ENCODE data around the gene SLC25A12.

Gene SLC25A12

DNA sequence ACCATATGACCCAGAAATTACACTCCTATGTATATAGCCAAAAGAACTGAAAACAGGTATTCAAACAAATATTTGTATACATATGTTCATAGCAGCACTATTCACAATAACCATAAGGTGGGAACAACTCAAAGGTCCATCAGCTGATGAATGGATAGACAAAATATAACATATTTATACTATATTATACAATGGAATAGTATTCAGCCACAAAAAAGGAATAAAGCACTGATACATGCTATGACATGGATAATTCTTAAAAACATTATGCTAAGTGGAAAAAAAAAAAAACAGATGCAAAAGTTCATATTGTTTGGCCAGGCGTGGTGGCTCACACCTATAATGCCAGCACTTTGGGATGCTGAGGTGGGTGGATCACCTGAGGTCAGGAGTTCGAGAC, 52.0 kb downstream of the SLC25A12 start:
- no peak for TF ChIP-seq FOXP2 (optimal IDR thresholded peaks at IDR 0.05; ENCODE audit: borderline replicate concordance, extremely low read depth, extremely low read length, insufficient read depth)
- no peak for TF ChIP-seq POLR2AphosphoS5 (IDR thresholded peaks at IDR 0.05; ENCODE audit: low read depth, low read length)
- TF ChIP-seq SIN3A (IDR thresholded peaks at IDR 0.05; ENCODE audit: borderline replicate concordance, insufficient read depth, low read length): no peak
- TF ChIP-seq TAF1 (IDR thresholded peaks at IDR 0.05; ENCODE audit: borderline replicate concordance, insufficient read depth, low read length): no peak
- TF ChIP-seq, protein P1, sequence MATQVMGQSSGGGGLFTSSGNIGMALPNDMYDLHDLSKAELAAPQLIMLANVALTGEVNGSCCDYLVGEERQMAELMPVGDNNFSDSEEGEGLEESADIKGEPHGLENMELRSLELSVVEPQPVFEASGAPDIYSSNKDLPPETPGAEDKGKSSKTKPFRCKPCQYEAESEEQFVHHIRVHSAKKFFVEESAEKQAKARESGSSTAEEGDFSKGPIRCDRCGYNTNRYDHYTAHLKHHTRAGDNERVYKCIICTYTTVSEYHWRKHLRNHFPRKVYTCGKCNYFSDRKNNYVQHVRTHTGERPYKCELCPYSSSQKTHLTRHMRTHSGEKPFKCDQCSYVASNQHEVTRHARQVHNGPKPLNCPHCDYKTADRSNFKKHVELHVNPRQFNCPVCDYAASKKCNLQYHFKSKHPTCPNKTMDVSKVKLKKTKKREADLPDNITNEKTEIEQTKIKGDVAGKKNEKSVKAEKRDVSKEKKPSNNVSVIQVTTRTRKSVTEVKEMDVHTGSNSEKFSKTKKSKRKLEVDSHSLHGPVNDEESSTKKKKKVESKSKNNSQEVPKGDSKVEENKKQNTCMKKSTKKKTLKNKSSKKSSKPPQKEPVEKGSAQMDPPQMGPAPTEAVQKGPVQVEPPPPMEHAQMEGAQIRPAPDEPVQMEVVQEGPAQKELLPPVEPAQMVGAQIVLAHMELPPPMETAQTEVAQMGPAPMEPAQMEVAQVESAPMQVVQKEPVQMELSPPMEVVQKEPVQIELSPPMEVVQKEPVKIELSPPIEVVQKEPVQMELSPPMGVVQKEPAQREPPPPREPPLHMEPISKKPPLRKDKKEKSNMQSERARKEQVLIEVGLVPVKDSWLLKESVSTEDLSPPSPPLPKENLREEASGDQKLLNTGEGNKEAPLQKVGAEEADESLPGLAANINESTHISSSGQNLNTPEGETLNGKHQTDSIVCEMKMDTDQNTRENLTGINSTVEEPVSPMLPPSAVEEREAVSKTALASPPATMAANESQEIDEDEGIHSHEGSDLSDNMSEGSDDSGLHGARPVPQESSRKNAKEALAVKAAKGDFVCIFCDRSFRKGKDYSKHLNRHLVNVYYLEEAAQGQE (IDR thresholded peaks at IDR 0.05; ENCODE audit: insufficient read depth in 1 of 2, low read depth in 2 of 2, low read length in 2 of 2): no peak

DNA sequence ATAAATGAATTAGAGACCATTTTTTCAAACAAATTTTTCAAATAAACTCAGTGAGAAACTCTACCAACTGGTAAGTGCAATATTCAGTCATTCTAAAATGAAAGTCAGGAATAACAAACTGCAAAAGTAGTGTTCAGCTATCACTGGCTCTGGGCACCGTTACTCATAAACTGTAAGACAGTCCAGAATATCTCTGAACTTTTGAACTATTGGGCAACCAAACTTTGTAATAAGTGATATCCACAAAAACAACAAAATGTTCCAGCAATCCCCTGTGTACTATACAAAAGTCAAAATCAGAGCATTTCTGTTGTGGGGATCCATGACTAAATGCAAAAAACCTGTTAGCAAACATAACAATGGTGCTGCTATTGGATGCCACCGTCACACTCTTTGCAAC, 56.3 kb downstream of the SLC25A12 start:
- no peak for TF ChIP-seq FOXP2 (optimal IDR thresholded peaks at IDR 0.05; ENCODE audit: borderline replicate concordance, extremely low read depth, extremely low read length, insufficient read depth)

DNA sequence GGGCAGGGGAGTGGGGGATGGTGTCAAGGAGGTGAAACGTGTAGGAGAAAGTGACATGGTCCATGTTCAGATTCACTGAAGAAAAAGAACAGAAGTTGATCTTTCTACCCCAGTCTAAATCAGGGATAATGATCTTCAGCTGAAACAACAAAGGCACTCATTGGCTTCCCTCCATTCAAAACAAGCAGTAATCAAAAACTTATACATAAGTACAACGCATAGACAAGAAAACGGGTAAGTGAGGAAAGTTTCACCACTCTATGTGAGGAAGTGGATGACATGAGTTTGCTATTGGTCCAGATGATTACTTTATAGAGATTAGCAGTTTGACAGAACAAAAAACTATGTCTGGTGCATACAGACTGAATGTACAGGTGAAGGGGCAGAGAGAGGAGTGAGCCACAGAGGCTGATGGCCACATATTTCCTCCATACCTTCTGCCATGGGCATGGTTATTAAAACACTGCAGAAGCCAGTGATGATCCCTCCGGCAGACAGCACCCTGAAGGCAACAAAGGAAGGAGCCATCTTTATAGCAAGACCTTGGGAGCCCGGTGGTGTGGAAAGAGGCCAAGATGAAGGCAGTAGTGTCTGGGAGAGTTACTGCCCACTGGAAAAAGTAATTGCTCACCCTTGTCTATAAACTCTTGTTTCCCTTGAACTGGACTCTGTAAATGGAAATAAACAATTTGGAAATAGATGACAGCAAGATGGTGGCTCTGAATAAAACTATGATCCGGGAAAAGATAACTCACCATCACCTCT, 57.7 kb downstream of the SLC25A12 start:
- TF ChIP-seq TAF1 (IDR thresholded peaks at IDR 0.05; ENCODE audit: borderline replicate concordance, insufficient read depth, low read length): no peak
- no peak; the same call in 1 of the 2 replicates for TF ChIP-seq SIN3A (IDR thresholded peaks at IDR 0.05; ENCODE audit: borderline replicate concordance, insufficient read depth, low read length)

DNA sequence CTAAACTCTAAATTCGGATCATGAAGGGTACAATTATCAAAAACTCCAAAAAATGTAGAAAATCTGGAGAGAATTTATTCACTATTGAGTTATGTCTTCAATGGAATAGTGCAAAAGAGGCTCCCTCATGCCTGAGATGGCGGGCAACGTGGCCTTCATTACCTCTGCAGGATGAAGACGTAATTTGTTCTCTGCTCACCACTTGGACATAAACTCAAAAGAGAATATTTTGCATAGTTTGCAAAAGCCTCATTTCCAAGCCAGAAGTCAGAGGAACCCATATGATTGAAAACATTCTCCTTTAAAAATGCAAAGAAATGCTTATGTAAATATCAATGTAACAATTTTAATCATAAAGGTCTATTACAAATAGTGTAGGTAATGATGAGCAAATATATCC, 58.7 kb downstream of the SLC25A12 start:
- TF ChIP-seq SIN3A (IDR thresholded peaks at IDR 0.05; ENCODE audit: borderline replicate concordance, insufficient read depth, low read length) (no peak), POLR2AphosphoS5 (IDR thresholded peaks at IDR 0.05; ENCODE audit: low read depth, low read length) (no peak), TAF1 (IDR thresholded peaks at IDR 0.05; ENCODE audit: borderline replicate concordance, insufficient read depth, low read length) (no peak), FOXP2 (optimal IDR thresholded peaks at IDR 0.05; ENCODE audit: borderline replicate concordance, extremely low read depth, extremely low read length, insufficient read depth) (no peak)
- TF ChIP-seq, protein P1 (IDR thresholded peaks at IDR 0.05; ENCODE audit: insufficient read depth in 1 of 2, low read depth in 2 of 2, low read length in 2 of 2): no peak

DNA sequence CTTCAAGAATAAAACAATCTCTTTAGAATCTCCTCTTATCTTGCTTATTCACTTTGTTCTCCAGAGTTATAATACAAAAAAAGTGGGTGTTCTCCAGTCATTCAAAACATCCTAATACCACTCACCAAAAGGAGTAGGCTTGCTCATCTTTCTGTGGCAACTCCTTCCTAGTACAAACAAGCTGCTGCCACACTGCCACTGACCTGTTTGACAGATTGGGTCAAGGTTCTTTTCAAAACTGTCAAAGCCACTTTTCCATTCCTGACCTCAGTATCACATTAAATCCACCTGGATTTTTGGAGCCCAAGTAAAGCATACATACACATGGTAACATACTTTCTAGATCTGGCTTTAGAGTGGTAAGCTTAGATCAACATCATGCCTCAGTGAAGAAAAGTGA, 59.8 kb downstream of the SLC25A12 start:
- TF ChIP-seq SIN3A (IDR thresholded peaks at IDR 0.05; ENCODE audit: borderline replicate concordance, insufficient read depth, low read length) (no peak), POLR2AphosphoS5 (IDR thresholded peaks at IDR 0.05; ENCODE audit: low read depth, low read length) (no peak), TAF1 (IDR thresholded peaks at IDR 0.05; ENCODE audit: borderline replicate concordance, insufficient read depth, low read length) (no peak), FOXP2 (optimal IDR thresholded peaks at IDR 0.05; ENCODE audit: borderline replicate concordance, extremely low read depth, extremely low read length, insufficient read depth) (no peak)
- TF ChIP-seq, protein P1 (IDR thresholded peaks at IDR 0.05; ENCODE audit: insufficient read depth in 1 of 2, low read depth in 2 of 2, low read length in 2 of 2): no peak

DNA sequence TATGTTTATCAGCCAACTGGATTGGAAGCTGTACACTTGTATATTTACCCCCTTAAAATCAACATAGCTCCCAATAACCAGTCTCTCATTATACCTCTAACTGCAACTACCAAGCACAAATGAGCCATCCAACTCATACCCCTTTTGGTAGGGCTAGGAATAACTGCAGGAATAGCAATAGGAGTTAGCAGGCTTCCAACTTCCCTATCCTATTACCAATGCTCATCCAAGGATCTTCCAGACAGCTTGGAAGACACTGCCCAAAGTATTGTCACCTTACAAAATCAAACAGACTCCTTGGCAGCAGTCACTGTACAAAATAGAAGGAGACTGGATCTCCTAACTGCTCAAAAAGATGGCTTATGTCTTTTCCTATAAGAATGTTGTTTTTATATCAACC, 61.6 kb downstream of the SLC25A12 start:
- no peak for TF ChIP-seq FOXP2 (optimal IDR thresholded peaks at IDR 0.05; ENCODE audit: borderline replicate concordance, extremely low read depth, extremely low read length, insufficient read depth)
- TF ChIP-seq, protein P1 (IDR thresholded peaks at IDR 0.05; ENCODE audit: insufficient read depth in 1 of 2, low read depth in 2 of 2, low read length in 2 of 2): no peak
- no peak for TF ChIP-seq SIN3A (IDR thresholded peaks at IDR 0.05; ENCODE audit: borderline replicate concordance, insufficient read depth, low read length)
- TF ChIP-seq POLR2AphosphoS5 (IDR thresholded peaks at IDR 0.05; ENCODE audit: low read depth, low read length): no peak
- TF ChIP-seq TAF1 (IDR thresholded peaks at IDR 0.05; ENCODE audit: borderline replicate concordance, insufficient read depth, low read length): no peak

Data from PFSK-1 (cell line).